ENCODE results near the gene PARP16. TPM values are rescaled to one million over a fixed set of nuclear protein-coding genes. Genes with fewer than 3 reads are reported as not detected.

The PARP16 gene
- total RNA-seq, 1 experiment from 2014 or later = 5.8 TPM

DNA sequence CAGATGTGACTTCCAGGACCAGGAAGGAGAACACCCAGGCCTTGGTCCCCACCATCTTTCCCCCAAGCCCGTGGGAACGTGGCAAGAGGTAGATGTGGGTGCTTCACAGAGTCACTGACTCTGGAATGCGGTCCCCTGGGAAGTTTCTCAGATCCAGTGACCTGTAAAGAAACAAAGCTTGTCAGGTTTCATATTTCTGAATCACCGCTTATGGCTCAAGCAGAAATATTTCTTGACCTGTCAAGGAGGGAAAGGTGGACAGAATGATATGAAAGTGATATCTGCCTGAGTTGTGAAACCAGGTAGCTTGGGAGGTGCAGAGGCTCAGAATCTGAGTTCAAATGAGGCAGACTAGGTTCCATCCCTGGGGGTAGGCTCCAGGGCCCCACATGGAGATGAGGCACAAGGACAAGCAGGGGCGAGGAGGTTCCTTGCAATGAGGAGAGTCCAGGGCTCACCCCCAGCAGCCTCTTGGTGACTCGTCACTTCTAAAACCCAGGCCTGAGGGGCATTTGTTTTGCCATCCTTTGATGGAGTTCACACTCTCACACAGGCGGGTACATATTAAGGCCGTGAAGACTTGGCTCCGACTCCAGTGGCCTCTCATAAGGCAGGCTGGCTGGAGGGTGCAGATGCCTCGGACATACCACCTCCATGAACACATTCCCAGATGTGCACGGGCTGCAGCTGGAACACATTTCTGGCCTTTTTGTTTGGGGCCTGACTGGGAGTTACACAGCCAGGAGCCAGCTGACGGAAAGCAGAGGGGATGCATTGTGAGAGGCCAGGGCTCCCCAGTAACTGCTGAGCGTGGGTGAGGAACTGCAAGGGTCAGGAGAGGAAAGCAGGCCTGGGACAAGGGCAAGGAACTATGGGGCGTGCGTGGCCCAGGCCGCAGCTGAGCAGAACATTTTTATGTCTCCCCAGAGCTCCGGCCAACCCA is 76.7 kb downstream of the PARP16 start:
- no peak overlapping the region for H3K27ac Mint-ChIP-seq (ENCODE audit: unreplicated experiment)
- H3K27me3 Mint-ChIP-seq (ENCODE audit: unreplicated experiment) = peaks cover 62% of the 10 kb centered on the region
- intact Hi-C loops (cut with micrococcal nuclease; ENCODE audit: unreplicated experiment) = no loop called here
- TF ChIP-seq, protein P1, sequence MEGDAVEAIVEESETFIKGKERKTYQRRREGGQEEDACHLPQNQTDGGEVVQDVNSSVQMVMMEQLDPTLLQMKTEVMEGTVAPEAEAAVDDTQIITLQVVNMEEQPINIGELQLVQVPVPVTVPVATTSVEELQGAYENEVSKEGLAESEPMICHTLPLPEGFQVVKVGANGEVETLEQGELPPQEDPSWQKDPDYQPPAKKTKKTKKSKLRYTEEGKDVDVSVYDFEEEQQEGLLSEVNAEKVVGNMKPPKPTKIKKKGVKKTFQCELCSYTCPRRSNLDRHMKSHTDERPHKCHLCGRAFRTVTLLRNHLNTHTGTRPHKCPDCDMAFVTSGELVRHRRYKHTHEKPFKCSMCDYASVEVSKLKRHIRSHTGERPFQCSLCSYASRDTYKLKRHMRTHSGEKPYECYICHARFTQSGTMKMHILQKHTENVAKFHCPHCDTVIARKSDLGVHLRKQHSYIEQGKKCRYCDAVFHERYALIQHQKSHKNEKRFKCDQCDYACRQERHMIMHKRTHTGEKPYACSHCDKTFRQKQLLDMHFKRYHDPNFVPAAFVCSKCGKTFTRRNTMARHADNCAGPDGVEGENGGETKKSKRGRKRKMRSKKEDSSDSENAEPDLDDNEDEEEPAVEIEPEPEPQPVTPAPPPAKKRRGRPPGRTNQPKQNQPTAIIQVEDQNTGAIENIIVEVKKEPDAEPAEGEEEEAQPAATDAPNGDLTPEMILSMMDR (IDR thresholded peaks at IDR 0.05; ENCODE audit: unreplicated experiment) = no peak
- no peak overlapping the region for H3K4me3 Mint-ChIP-seq (ENCODE audit: low read depth, unreplicated experiment)
- CTCF ChIA-PET = no interaction called here
- BruUV-seq (replicated peaks) = no TSS peak
- no peaks in the 10 kb centered on the region for H3K9me3 Mint-ChIP-seq (ENCODE audit: low read depth, unreplicated experiment)
- no peak for DNase-seq
- H3K4me1 Mint-ChIP-seq (ENCODE audit: low read depth, unreplicated experiment) = no peaks in the 10 kb centered on the region
- H3K36me3 Mint-ChIP-seq (ENCODE audit: insufficient read depth, unreplicated experiment) = no peaks in the 10 kb centered on the region

DNA sequence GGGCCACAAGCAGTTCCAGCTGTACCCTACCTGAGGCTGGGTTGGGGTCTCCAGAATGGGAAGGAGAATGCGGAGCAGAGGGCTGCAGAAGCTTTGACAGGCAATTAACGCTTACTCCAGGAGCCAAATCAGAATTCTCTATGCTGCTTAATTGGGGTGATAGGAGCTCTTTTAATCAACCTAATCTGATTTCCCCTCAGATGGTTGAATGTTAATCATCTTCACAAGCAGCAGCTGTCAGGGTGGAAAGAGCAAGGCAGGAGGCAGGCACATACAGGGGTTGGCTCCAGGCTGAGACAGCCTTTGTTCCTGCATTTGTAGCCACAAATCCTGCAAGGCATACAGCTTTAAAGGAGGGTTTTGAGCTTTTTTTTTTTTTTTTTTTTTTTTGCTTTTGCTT is 78.0 kb downstream of the PARP16 start:
- Mint-ChIP-seq H3K9me3 (ENCODE audit: low read depth, unreplicated experiment) (no peaks in the 10 kb centered on the region), H3K4me1 (ENCODE audit: low read depth, unreplicated experiment) (no peaks in the 10 kb centered on the region), H3K4me3 (ENCODE audit: low read depth, unreplicated experiment) (no peak overlapping the region), H3K27ac (ENCODE audit: unreplicated experiment) (no peak overlapping the region), H3K36me3 (ENCODE audit: insufficient read depth, unreplicated experiment) (no peaks in the 10 kb centered on the region), H3K27me3 (ENCODE audit: unreplicated experiment) (peaks cover 66% of the 10 kb centered on the region)
- TF ChIP-seq, protein P1 (IDR thresholded peaks at IDR 0.05; ENCODE audit: unreplicated experiment) = no peak
- CTCF ChIA-PET = interaction anchor here (0.6 to 0.8 kb wide), 3 partner anchors 13 to 67 kb away, joined by 3 to 11 read pairs (median 3); no protein-coding TSS in a partner anchor
- no TSS peak for BruUV-seq (replicated peaks)
- DNase-seq = no peak
- intact Hi-C loops (cut with micrococcal nuclease; ENCODE audit: unreplicated experiment) = no loop called here

Other genes with a start within 250 kb of the PARP16 start
- not detected in 2 replicates for gene SLC51B, start 241.5 kb downstream of the PARP16 start, total RNA-seq (2022)
- 0.12 and 0.39 TPM in 2 replicates for gene RASL12, start 218.9 kb downstream of the PARP16 start, total RNA-seq (2022)
- gene KBTBD13, start 210.1 kb downstream of the PARP16 start, total RNA-seq (2022) = not detected in 2 replicates
- 5.2 TPM in 2 replicates for gene UBAP1L, start 171.7 kb downstream of the PARP16 start, total RNA-seq (2022)
- gene PDCD7, start 153.1 kb downstream of the PARP16 start, total RNA-seq (2022) = 26.4 and 33.9 TPM in 2 replicates
- gene CLPX, start 101.5 kb downstream of the PARP16 start, total RNA-seq (2022) = 44.9 and 50.3 TPM in 2 replicates
- 0.05 TPM in 1 of 2 replicates, not detected in the other for gene CILP, start 75.4 kb downstream of the PARP16 start, total RNA-seq (2022)
- gene RNU5A-1, start 9.2 kb upstream of the PARP16 start, total RNA-seq (2022) = not detected in 2 replicates
- 20.3 and 25.8 TPM in 2 replicates for gene RNU5B-1, start 17.8 kb upstream of the PARP16 start, total RNA-seq (2022)
- not detected in 2 replicates for gene IGDCC3, start 91.1 kb upstream of the PARP16 start, total RNA-seq (2022)
- 0.17 and 0.64 TPM in 2 replicates for gene IGDCC4, start 136.1 kb upstream of the PARP16 start, total RNA-seq (2022)
- 41.2 and 45.9 TPM in 2 replicates for gene DPP8, start 230.8 kb upstream of the PARP16 start, total RNA-seq (2022)
- gene HACD3, start 243.6 kb upstream of the PARP16 start, total RNA-seq (2022) = 125 and 135 TPM in 2 replicates